GM19468 (cell line): Measurements from ENCODE around the gene TDRD9.

ENCODE experiments used
- ATAC-seq: cut with Tn5 transposase; IDR thresholded peaks from one replicate; pipeline ENCODE4 v1.9.1; 2021; ENCODE audit warnings: mild to moderate bottlenecking, moderate library complexity, moderate number of reproducible peaks; ENCODE audit not compliant: unreplicated experiment; ENCODE audit errors: extremely low read depth

The TDRD9 gene

GRCh38 chr14:104019029-104019428 lies 90.8 kb downstream of the TDRD9 start:
- ATAC-seq, result no peak

- ATAC-seq, result no peak
Measured at GRCh38 chr14:104019806-104020205, 91.5 kb downstream of the TDRD9 start.

GRCh38 chr14:104020471-104020870 lies 92.2 kb downstream of the TDRD9 start:
- ATAC-seq, result no peak

GRCh38 chr14:104023325-104024055 lies 95.2 kb downstream of the TDRD9 start:
- no peak for ATAC-seq

GRCh38 chr14:104025534-104025933 lies 97.3 kb downstream of the TDRD9 start:
- ATAC-seq, result no peak

- no peak for ATAC-seq
Measured at GRCh38 chr14:104026024-104026423, 97.8 kb downstream of the TDRD9 start.

- no peak for ATAC-seq
Measured at GRCh38 chr14:104030958-104031357, 102.7 kb downstream of the TDRD9 start.

GRCh38 chr14:104031384-104031783 lies 103.1 kb downstream of the TDRD9 start:
- ATAC-seq, result no peak

- no peak for ATAC-seq
Measured at GRCh38 chr14:104034976-104035699, 106.9 kb downstream of the TDRD9 start.

GRCh38 chr14:104036212-104036611 lies 108.0 kb downstream of the TDRD9 start:
- no peak for ATAC-seq

GRCh38 chr14:104037074-104037473 lies 108.8 kb downstream of the TDRD9 start:
- no peak for ATAC-seq

- ATAC-seq, result no peak
Measured at GRCh38 chr14:104037903-104038302, 109.6 kb downstream of the TDRD9 start.

- ATAC-seq, result no peak
Measured at GRCh38 chr14:104039214-104039613, 111.0 kb downstream of the TDRD9 start.

- ATAC-seq, result no peak
Measured at GRCh38 chr14:104040539-104040938, 112.3 kb downstream of the TDRD9 start.

- ATAC-seq, result no peak
Measured at GRCh38 chr14:104041430-104042104, 113.3 kb downstream of the TDRD9 start.

- no peak for ATAC-seq
Measured at GRCh38 chr14:104044016-104044415, 115.8 kb downstream of the TDRD9 start.

- ATAC-seq, result no peak
Measured at GRCh38 chr14:104047761-104048160, 119.5 kb downstream of the TDRD9 start.

- ATAC-seq, result no peak
Measured at GRCh38 chr14:104048758-104049507, 120.7 kb downstream of the TDRD9 start.

GRCh38 chr14:104049576-104050240 lies 121.5 kb downstream of the TDRD9 start:
- no peak for ATAC-seq
